ENCODE data around the gene OR5K4. TPM values are rescaled to one million over a fixed set of nuclear protein-coding genes. Genes with fewer than 3 reads are reported as not detected.

Gene OR5K4
- total RNA-seq, 3 donors from 2014 or later (not counting 1 experiment from before 2014, with no cell fraction given) = not detected

DNA sequence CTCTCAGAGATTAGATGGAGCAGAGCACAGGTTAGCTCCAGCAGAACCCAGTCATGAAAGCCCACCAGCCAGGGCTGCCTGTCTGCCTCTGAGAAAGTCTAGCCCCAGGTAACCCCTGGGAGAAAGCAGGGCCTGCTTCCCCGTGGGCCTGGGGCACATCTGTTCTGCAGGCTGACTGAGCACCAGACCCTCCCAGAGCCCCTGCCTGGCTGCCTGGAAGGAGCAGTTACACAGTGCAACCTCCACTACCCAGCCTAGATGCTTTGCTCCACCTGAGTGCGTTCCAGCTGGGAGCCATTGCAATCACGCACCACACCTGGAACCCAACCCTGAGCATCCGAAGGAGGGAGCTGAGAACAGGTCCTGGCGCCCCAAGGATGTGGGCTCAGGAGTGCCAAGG, 24.7 kb upstream of the OR5K4 start:
- TF ChIP-seq, protein P1, sequence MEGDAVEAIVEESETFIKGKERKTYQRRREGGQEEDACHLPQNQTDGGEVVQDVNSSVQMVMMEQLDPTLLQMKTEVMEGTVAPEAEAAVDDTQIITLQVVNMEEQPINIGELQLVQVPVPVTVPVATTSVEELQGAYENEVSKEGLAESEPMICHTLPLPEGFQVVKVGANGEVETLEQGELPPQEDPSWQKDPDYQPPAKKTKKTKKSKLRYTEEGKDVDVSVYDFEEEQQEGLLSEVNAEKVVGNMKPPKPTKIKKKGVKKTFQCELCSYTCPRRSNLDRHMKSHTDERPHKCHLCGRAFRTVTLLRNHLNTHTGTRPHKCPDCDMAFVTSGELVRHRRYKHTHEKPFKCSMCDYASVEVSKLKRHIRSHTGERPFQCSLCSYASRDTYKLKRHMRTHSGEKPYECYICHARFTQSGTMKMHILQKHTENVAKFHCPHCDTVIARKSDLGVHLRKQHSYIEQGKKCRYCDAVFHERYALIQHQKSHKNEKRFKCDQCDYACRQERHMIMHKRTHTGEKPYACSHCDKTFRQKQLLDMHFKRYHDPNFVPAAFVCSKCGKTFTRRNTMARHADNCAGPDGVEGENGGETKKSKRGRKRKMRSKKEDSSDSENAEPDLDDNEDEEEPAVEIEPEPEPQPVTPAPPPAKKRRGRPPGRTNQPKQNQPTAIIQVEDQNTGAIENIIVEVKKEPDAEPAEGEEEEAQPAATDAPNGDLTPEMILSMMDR (IDR thresholded peaks at IDR 0.05) = no peak
- H3K9me3 Mint-ChIP-seq = no peaks in the 10 kb centered on the region
- Histone ChIP-seq H3K36me3 (ENCODE audit: control insufficient read depth, insufficient read depth, low read length) (no peaks in the 10 kb centered on the region), H3K27ac (ENCODE audit: low read length) (no peak overlapping the region), H3K9me3 (ENCODE audit: control insufficient read depth, insufficient read depth, low read length) (no peaks in the 10 kb centered on the region), H3K4me3 (ENCODE audit: low read length) (no peak overlapping the region), H3K27me3 (ENCODE audit: control insufficient read depth, insufficient read depth, low read length) (peaks cover 5% of the 10 kb centered on the region), H3K4me1 (ENCODE audit: control insufficient read depth, insufficient read depth, low read length) (no peaks in the 10 kb centered on the region)
- 69% methylated on average over 5 of the region's 5 CpGs for WGBS (ENCODE audit: insufficient coverage)
- no peaks in the 10 kb centered on the region for H3K36me3 Mint-ChIP-seq
- no peak overlapping the region for H3K4me3 Mint-ChIP-seq
- intact Hi-C loops (cut with micrococcal nuclease) = loop anchor here (1.0 kb wide), 1 partner anchor 290 kb away; no protein-coding TSS in a partner anchor
- no peaks in the 10 kb centered on the region for H3K4me1 Mint-ChIP-seq
- ATAC-seq (no peak), DNase-seq (no peak)
- no peak overlapping the region for H3K27ac Mint-ChIP-seq
- peaks cover 23 to 26% of the 10 kb centered on the region in 2 donors for H3K27me3 Mint-ChIP-seq (ENCODE audit: low read depth in 2 of 2)

DNA sequence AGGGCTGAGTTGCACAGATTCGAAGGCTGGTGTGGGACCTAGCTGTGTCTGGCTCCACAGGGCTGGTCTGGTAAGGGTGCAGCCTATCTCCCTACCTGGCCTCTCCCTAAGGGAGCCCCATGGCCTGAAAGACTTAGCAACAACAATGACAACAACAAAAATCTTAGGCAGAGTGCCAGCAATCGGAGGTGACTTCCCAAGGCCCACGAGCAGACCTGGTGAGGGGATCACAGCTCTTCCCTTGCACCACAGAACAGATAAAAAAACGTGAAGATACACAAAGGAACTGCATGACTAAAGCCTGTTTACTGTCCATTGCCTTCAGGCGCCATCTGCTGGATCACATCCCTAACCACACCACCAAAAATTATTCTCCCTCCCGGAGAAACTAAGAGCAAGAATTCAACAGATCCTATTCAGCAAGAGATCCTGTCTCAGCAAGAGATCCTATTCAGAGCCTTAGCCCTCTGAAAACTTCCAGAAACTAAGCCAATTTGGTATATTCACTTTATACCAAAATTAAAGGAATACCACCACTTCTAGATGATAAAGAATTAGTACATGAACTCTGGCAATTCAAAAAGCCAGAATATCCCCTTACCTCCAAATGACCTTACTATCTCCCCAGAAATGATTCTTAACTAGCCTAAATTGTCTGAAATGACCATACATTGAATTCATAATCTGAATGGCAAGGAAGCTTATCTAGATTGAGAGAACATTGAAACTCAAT, 24.1 kb upstream of the OR5K4 start:
- H3K4me1 Mint-ChIP-seq = no peaks in the 10 kb centered on the region
- H3K27ac ChIP-seq (ENCODE audit: low read length) = no peak overlapping the region
- H3K9me3 ChIP-seq (ENCODE audit: control insufficient read depth, insufficient read depth, low read length) = no peaks in the 10 kb centered on the region
- peaks cover 5% of the 10 kb centered on the region for H3K27me3 ChIP-seq (ENCODE audit: control insufficient read depth, insufficient read depth, low read length)
- H3K27me3 Mint-ChIP-seq (ENCODE audit: low read depth in 2 of 2) = peaks cover 23 to 30% of the 10 kb centered on the region in 2 donors
- ATAC-seq = peak; percentile 52 to 73 (median 60)
- no peak overlapping the region for H3K4me3 Mint-ChIP-seq
- H3K36me3 ChIP-seq (ENCODE audit: control insufficient read depth, insufficient read depth, low read length) = no peaks in the 10 kb centered on the region
- no peaks in the 10 kb centered on the region for H3K9me3 Mint-ChIP-seq
- no peaks in the 10 kb centered on the region for H3K36me3 Mint-ChIP-seq
- intact Hi-C loops (cut with micrococcal nuclease) = loop anchor here (1.0 kb wide), 1 partner anchor 290 kb away; no protein-coding TSS in a partner anchor
- 10% methylated on average over 6 of the region's 6 CpGs for WGBS (ENCODE audit: insufficient coverage)
- H3K27ac Mint-ChIP-seq = no peak overlapping the region
- H3K4me1 ChIP-seq (ENCODE audit: control insufficient read depth, insufficient read depth, low read length) = no peaks in the 10 kb centered on the region
- TF ChIP-seq, protein P1 (IDR thresholded peaks at IDR 0.05) = peak; percentile 36
- DNase-seq = peak in 1 of 2 donors; percentile 71
- H3K4me3 ChIP-seq (ENCODE audit: low read length) = no peak overlapping the region

DNA sequence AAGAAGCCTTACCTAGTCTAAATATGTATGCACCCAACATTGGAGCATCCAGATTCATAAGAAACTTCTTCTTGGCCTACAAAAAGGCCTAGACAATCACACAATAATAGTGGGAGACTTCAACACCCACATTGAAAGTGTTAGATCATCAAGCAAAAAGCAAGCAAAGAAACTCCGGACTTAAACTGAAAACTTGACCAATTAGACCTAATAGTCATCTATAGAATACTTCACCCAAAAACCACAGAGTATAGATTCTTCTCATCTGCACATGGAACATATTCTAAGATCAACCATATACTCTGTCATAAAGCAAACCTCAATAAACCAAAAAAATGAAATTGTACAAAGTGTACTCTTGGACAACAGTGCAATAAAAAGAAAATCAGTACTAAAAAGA, 22.3 kb upstream of the OR5K4 start:
- 93% methylated on average over 1 of the region's 1 CpG for WGBS (ENCODE audit: insufficient coverage)

More for the DNA sequence above, 22.3 kb upstream of the OR5K4 start:
- Histone ChIP-seq H3K9me3 (ENCODE audit: control insufficient read depth, insufficient read depth, low read length) (no peaks in the 10 kb centered on the region), H3K36me3 (ENCODE audit: control insufficient read depth, insufficient read depth, low read length) (no peaks in the 10 kb centered on the region), H3K4me1 (ENCODE audit: control insufficient read depth, insufficient read depth, low read length) (no peaks in the 10 kb centered on the region), H3K27me3 (ENCODE audit: control insufficient read depth, insufficient read depth, low read length) (peaks cover 5% of the 10 kb centered on the region), H3K27ac (ENCODE audit: low read length) (no peak overlapping the region), H3K4me3 (ENCODE audit: low read length) (no peak overlapping the region)
- H3K27me3 Mint-ChIP-seq (ENCODE audit: low read depth in 2 of 2) = peaks cover 15 to 22% of the 10 kb centered on the region in 2 donors
- DNase-seq (no peak), ATAC-seq (no peak)
- H3K36me3 Mint-ChIP-seq = no peaks in the 10 kb centered on the region
- TF ChIP-seq, protein P1 (IDR thresholded peaks at IDR 0.05) = no peak
- H3K27ac Mint-ChIP-seq = no peak overlapping the region
- no peaks in the 10 kb centered on the region for H3K4me1 Mint-ChIP-seq
- no peak overlapping the region for H3K4me3 Mint-ChIP-seq
- intact Hi-C loops (cut with micrococcal nuclease) = no loop called here
- no peaks in the 10 kb centered on the region for H3K9me3 Mint-ChIP-seq
